HG02981 (cell line): Measurements from ENCODE around the gene PTPRK.
"Not testable (repeated sequence)": the region's sequence is repeated elsewhere in the genome, so short reads cannot be mapped to it uniquely, and the experiment has no call there.

ENCODE experiments used
- ATAC-seq: cut with Tn5 transposase; IDR thresholded peaks from one replicate; pipeline ENCODE4 v1.9.1; 2021; ENCODE audit warnings: mild to moderate bottlenecking, moderate library complexity; ENCODE audit not compliant: unreplicated experiment

The PTPRK gene

DNA sequence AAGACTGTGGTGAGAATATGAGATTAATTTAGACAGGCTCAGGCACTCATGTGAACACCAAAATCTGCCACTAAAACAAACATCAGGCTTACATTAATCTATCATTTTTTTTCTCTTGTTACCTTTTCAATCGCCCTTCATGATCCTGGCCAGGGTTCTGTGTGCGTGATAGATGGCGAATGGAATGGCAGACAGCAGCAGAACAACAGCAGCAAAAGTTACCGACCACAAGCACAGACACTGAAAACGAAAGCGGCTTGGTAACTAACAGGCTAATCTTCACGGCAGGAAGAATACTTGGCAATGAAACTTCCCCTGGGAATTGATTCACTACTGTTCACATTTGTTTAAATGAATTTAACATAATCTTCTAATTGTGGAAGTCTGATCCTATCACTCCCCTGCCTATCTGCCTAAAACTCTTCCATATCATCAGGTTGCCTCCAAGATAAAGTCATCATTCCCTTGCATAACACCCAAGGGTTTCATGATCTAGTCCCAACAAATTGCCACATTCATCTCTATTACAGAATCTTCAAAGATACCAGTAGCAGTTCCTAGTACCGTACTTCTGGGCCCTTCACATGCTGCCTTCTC is 28.7 kb downstream of the PTPRK start:
- ATAC-seq = no peak

DNA sequence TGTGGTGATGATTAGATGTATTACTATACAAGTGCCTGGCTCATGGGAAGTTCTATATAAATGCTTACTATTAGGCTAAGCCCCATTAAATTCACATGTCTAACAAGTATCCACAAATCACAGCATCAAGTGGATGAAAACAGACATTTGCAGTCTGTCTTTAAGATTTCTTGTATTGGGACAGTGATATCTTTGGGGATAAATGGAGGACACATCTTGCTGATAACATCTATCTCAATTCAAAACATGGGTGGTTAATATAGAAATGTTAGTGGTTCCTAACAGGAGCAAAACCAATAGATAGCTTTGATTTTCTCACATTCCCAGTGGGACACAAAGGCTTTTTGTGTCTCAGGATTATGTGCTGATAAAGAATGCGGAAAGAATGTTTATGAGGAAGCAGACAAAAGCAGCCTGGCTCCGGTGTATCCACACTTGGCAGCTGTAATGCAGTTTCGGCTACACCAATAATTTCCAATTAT is 29.3 kb downstream of the PTPRK start:
- no peak for ATAC-seq

DNA sequence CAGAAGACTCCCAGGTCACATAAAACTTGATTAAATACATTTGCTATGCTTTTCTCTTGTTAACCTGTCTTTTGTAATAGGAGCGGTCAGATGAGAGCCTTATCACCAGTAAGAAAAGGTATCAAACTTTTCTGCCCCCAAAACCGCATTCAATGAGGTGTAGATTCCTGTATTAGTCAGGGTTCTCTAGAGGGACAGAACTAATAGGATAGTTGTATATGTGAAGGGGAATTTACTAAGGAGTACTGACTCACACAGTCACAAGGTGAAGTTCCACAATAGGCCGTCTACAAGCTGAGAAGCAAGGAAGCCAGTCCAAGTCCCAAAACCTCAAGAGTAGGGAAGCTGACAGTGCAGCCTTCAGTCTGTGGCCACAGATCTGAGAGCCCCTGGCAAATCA is 32.7 kb downstream of the PTPRK start:
- ATAC-seq = no peak

DNA sequence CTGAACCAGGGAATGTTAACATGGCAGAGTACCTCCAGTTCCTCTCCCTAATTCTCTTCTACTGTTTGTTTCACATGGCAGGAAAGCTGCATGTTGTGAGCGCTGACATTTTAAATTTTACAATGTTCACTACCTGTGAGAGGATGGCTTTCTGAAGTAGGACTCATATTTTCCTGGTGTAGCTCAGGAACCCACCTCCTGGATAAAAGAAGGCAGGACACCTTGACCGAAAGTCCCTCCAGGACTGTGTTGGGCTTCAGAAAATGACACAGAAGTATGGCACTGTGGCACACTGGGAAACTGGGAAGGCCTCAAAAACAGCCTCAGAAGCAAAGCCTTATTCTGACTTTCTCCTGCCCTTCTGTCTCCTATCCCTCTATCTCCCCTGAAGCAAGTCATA is 33.3 kb downstream of the PTPRK start:
- ATAC-seq = no peak

DNA sequence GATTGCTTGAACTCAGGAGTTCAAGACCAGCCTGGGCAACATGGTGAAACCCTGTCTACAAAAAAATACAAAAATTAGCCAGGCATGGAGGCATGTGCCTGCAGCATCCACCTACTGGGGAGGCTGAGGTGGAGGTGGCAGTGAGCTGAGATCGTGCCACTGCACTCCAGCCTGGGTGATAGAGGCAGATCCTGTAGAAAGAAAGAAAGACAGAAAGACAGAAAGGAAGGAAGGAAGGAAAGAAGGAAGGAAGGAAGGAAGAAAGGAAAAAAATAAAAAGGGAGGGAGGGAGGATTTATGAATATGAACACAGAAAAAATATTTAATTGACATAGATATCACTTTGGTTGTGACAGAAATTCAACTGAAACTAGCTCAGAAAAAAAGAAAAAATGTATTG is 33.8 kb downstream of the PTPRK start:
- ATAC-seq = not testable (repeated sequence)

DNA sequence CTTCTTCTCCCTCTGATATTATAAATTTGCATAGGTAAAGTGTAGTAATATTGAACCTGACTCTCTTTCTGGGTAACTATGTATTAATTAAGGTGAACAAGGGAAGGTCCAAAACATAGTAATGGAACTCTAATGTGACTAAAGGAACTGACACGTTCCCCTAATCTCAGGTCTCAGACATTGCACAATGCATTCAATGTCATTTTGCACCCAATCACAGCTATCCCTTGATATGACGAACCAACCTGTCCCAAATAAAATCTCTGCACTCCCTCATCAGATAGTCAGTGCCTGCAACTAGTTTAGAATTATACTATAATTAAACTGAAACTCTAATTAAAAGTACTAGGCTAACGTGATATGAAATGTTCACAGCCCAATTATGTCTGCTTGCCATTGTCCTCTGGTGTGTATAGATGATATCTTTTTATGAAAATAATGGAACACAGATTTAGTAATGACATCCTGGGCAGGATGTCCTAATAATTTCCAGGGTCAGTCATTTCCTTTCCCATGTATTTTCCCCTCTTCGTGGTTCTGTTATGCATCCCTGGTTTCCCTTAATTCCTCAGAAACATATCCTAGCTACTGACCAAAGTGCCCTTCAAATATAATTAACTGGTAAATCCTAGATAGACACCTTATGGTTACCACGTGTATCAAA is 36.8 kb downstream of the PTPRK start:
- ATAC-seq = no peak

DNA sequence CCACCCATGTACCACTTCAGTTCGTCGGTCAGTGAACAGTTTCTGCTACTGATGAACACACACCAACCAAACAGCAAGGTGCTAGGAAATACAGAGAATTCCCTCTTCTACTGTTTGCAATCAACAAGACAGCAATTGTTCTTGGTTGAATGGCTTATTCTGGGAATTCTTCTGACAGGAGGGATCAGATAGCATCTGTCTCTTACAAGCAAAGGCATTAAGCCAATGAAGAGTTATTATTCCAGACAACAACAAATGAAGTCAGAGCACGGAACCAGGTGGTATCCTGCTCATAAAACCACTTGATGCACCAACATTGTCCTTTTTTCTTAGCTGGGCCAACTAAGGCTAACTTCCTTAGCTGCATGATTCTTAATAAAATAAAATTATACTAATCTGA is 37.8 kb downstream of the PTPRK start:
- ATAC-seq = no peak

DNA sequence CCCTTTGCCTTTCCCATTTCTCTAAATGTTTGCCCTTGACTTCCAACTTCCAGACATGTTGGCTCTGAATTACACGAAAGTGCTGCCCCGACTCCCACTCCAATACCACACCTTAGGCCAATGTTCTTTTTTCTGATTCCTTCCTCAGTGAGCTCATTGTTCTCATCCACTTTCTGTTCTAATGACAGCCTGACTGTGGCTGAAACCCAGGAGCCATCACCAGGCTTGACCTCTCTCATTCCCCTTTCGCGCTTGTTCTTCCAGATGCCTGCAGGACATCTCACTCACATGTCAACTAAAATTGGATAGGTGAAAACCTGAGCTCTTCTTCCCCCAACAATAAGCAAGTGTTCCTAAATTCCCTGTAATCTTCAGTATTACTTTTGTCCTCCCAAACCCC is 40.4 kb downstream of the PTPRK start:
- no peak for ATAC-seq

DNA sequence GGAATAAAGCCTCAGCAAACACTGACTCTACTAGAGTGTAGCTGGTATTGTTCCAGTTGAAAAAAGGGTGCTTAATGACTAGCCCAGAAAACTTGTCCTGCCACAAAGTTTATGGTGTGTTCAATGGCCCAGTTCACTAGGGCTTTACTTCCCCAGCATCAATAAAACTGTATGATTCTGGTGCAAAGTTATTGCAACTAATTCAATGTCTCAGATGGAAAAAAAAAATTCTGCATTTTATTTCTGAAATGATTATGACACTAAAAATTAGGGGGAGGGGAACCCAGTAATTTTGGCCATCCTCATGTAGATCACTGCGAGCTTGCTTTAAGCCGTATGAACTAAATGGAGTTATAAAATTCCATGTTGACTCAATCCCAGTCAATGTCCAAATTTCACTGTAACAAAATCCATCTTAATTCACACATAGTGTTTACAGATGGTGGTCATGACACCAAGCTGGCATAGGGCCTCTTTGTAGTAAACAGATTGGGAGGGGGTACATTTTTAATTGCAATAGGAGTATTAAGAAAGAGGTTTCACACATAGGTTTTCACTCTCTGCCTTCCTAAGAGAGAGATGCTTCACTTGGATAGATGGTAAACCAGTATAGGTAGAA is 41.2 kb downstream of the PTPRK start:
- ATAC-seq = no peak

DNA sequence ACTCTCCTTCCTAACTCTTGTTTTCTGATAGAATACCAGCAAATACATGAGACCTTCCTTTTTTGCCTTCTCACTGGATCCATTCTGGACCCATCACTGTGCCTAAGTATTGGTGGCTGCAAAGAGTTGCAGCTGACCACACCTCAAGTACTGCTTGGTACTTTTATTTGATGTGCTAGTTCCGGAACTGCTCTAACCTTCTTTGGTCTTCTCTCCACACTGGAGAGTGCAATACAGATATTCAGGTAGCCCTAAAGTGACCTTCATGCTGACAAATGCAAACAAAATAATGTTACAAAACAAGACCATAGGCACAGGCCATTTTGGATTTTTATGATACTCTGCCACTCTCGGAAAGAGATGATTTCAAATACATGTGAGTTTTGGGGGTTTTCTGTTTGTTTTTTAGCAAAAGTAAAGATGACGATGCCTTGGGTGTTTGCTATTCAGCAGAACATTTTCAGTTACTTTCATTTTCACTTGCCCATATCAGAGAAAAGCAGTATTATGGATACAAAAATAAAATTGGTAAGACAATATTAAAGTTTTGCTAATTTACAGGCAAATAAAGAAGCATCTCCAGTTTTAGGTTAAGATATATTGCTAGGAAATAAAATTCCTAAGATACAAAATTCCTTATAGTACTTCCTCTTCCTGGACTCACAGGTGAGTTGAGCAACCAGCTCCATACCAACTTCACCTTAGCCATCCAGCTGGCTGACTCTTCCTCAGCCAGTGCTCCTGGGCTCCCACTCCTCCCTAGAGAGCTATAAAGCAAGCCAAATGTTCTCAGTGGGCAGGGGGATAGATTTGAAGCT is 42.0 kb downstream of the PTPRK start:
- no peak for ATAC-seq

DNA sequence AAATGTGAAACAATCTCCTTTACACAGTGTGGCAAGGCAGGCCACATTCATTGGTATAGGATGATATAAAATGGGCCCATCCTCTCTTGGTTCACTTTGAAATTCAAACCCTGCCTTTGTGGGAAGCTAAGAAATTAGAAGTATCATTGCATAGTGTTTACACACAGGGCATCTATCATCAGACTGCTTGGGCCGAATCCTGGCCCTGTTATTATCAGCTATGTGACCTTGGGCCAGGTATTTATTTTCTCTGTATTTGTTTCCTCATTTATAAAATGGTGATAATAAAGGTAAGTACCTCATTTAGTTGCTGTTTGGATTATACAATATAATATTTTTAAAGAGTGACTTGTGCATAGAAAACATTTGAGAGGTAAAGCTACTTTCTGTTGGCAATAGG is 45.5 kb downstream of the PTPRK start:
- no peak for ATAC-seq

DNA sequence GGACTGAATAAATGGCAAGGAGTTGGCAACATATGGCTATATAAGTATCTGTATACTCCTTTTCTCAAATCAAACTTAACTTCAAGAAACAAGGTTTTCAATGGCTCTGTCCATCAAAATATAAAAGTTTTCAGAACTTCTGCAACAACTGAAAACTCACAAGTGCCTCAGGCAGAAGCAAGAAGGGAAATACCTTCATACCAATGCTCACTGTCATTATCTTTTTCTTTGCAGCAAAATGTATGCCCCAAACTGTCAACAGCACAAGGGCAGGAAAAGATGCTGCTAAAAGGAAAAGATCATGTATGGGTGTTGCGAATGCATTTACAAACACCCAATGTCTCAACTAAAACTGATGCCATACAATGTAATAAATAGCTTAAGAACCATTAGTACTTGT is 45.9 kb downstream of the PTPRK start:
- ATAC-seq = no peak

DNA sequence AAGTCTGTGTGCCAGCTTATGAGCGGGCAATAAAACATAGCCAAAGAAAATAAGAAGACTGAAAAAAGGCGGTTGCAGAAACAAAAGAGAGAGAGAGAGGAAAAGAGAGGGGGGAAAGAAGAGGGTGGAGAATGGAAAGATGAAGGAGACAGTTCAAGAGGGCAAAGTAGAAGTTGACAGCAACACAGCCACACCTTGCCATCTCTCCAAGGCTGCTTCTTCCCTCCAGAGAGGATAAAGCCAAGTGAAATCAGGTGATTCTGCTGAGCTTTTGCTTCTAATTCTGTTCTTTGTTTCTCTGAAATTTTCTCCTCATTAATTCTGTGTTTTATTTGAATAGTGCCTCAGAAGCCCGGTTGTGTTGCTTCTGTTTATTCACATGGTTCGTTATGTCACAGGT is 48.5 kb downstream of the PTPRK start:
- ATAC-seq = no peak

DNA sequence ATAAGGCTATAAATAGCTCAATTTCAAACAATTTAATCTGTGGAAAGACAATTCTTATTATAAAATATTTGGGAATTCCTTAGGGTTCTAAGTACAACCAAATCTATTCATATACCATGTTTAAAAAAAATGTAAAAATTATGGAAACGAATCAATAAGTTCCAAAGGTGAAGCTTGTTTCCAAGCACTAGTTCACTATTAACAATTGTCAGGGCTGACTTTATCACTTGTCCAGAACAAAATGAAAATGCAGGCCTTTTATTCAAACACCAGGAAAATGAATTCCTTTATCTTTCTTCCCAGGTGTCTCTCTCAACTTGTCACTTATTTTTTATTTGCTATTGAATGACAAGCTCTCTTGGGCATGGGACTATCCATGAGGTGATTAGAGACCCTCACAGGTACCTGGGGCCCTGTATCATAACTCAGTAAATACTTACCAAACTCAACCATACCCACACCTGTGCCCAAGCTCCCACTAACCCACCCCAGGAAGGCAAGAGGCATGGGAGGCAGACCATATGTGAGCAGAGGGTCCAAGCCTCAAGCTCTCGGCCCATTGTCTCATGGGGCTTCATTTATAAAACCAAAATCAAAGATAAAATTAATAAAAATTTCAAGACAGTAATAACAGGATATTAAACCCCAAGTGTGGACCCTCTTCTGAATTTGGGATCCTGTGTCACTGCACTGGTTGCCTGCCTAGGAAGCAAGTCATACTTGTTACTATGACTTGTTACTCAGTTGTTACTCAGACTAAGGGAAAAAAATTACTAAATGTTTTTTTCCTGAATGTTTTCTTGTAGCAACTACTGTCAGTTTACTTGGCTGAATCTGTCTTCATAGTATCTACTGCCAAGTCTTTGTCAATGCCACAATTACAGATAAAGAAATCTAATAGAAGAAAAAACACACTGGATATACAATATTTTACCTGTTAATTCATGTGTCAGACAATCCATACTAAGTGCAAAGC is 54.7 kb downstream of the PTPRK start:
- ATAC-seq = no peak

DNA sequence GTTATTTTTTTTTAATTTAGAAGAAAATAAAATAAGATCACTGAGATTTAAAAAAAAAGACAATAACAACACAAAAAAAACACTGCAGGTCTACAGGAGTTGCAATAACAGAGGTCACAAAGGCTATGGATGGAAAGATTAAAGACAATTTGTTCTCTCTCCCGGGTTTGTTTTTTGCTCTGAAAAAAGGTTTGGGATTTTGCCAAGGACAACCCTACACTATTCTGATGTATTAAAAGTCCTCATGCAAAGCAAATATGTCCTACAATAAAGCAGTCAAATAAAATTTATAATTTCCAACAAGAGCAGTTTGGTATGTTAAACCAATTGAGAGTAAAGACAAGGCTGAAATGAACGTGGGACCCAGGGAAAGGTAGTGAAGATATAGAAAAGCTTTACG is 55.6 kb downstream of the PTPRK start:
- no peak for ATAC-seq

DNA sequence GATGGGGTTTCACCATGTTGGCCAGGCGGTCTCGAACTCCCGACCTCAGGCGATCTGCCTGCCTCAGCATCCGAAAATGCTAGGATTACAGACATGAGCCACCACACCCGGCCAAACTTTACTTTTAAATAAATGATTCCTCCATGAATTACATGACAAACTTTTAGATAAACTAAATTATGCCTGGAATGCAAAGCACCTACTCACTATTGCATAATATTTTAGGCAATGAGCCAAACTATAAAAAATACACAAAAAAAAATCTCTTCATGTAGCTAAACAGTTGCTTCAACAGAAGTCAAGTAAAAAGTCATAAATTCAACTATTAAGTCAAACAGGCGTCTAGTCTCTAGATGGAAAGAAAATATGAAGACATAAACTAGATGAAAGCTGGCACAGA is 56.5 kb downstream of the PTPRK start:
- ATAC-seq = no peak

DNA sequence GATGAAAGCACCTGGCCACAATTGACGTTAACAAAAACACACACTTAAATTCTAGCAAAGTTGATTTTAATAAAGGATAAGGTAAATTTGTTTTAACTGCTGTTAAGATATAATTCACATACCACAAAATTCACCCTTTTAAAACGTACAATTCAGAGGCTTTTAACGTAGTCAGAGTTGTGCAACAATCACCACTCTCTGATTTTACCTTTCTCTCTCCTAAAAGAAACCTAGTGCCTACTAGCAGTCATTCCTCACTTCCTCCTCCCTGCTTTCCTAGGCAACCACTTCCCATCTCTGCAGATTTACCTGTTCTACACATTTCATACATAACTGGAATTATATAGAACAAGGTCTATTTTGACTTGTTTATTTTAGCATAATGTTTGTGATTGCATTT is 58.9 kb downstream of the PTPRK start:
- no peak for ATAC-seq

DNA sequence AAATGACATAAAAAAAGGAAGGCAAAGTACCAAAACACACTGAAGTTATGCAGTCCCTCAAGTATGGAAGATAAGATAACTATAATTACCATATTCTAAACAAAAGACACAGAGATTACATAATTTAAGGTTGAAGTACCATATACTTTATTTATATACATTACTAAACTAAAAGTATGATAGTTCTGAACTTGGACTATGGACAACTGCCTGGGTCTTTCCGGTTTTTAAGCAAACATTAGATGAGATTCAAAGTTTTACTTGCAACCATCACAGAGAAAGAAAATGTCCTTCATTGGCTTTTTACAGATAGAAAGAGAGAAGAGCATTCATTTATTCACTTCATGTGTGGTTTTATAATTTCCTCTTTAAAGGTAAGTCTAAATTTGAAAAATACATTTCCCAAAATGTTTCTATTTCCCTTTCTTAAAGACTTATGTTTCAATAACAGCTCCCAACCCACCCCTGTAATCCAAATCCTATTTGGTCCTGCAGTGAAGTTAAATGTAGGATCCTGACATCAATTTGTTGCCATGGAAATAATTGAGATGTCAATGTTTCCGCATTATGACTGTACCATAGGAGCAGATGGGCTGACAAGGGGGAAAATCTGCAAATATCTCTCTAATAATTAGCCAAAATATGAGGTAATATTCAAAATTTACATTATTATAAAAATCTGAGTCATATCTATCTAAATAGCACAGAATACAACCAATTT is 63.7 kb downstream of the PTPRK start:
- ATAC-seq = no peak

DNA sequence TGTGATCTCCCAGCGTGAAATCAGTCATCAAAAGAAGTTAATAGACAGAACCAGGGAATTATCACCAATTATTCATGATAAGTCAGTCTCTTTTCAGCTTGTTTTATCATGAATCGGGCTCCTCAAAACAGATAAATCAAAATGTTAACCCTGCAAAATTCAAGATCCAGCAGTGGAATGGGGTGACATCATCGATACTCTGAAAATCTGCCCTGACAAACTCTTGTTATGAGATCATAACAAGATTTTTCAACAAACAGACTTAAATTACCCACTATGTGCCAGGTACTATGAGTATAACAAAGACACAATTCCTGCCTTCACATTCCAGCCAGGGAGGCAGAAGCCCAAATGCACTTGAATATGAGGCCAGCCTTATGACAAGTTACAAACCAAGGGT is 64.4 kb downstream of the PTPRK start:
- ATAC-seq = no peak

DNA sequence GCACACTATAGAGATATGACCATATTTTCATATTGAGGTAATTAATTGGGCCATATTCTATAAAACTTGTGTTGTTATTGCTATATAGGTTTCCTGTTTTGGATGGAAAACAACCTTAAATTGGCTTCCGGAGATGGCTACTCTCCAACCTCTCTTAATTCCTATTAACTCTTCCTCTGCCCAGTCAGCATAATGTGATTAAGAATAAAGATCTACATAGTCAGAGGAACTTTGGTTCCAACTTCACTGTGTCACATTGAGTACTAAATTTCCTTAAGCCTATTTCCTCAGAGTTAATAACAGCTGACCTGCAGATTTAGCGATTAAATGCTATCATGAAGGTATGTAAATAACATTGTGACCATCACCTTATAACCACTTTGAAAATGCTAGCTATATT is 67.7 kb downstream of the PTPRK start:
- ATAC-seq = no peak
